ENCODE results near the gene LLCFC1.

LLCFC1 gene

DNA sequence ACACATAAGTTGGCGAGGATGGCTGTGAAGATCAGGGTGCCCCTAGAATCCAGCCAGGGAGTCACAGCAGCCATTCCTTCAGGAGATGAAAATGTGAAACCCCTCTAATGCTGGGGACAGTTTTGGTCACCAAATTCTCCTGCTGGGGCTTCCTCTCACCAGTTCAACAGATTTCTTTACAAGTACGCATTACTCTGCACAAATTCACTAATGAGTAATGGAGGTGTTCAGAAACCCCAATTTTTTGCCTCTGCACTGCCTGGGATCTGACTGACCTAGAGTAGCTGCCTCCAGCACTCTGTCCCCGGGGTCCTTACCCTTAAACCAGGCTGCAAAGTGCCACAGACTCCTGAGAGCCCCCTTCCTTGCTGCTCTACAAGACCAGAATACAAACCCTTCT lies 21.8 kb upstream of the LLCFC1 start:
- no peak for TF ChIP-seq CTCF (IDR thresholded peaks at IDR 0.05; ENCODE audit: borderline replicate concordance, control extremely low read depth, extremely low read depth, insufficient read depth, missing control alignments)
- in situ Hi-C loops (cut with MboI; ENCODE audit: low sequenced_read_pairs, unreplicated experiment), result no loop called here
- no peak for DNase-seq (ENCODE audit: low spot score)

GRCh38 chr7:142918901-142919300 lies 20.4 kb upstream of the LLCFC1 start:
- in situ Hi-C loops (cut with MboI; ENCODE audit: low sequenced_read_pairs, unreplicated experiment), result no loop called here
- no peak for DNase-seq (ENCODE audit: low spot score)
- no peak for TF ChIP-seq CTCF (IDR thresholded peaks at IDR 0.05; ENCODE audit: borderline replicate concordance, control extremely low read depth, extremely low read depth, insufficient read depth, missing control alignments)

DNA sequence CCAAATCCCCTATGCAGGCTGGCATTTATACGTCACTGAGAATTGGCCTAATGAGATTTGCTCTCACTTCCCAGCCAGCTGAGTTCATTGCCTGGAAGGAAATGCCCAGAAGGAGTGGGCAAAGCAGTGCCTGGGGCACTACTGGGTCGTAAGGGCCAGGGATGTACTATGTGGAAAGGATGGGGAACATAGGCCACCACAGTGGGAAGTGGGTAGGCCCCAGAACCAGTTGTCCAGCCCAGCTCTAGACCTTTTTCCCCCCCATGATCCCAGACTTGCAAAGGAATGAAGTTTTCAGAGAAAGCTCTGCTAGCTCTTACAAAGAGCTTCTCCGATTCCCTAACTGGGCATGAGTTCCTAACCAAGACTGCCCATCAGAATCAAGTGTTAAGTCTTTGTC lies 19.6 kb upstream of the LLCFC1 start:
- no peak for TF ChIP-seq CTCF (IDR thresholded peaks at IDR 0.05; ENCODE audit: borderline replicate concordance, control extremely low read depth, extremely low read depth, insufficient read depth, missing control alignments)
- in situ Hi-C loops (cut with MboI; ENCODE audit: low sequenced_read_pairs, unreplicated experiment), result no loop called here

DNA sequence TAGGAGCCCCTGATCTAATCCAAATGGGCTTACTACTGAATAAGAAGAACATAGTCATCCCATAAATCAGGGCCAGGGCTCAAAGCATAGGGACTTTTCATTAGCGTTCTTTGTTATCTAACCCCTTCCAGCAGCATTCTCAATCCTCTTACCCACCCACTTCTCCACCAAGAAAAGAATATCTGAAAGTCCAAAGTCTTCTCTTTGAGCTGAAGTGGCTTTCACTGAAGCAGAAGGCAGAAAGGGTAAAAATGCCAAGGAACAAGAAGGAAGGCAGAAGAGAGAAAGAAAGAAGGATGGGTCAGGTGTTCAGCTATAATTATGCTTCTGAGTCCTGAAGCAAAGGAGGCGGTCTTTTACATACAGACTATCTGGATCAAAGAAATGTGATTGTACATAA lies 15.9 kb upstream of the LLCFC1 start:
- no peak for DNase-seq (ENCODE audit: low spot score)
- in situ Hi-C loops (cut with MboI; ENCODE audit: low sequenced_read_pairs, unreplicated experiment), result no loop called here
- no peak for TF ChIP-seq CTCF (IDR thresholded peaks at IDR 0.05; ENCODE audit: borderline replicate concordance, control extremely low read depth, extremely low read depth, insufficient read depth, missing control alignments)

More for the DNA sequence above, 19.6 kb upstream of the LLCFC1 start:
- no peak for DNase-seq (ENCODE audit: low spot score)

DNA sequence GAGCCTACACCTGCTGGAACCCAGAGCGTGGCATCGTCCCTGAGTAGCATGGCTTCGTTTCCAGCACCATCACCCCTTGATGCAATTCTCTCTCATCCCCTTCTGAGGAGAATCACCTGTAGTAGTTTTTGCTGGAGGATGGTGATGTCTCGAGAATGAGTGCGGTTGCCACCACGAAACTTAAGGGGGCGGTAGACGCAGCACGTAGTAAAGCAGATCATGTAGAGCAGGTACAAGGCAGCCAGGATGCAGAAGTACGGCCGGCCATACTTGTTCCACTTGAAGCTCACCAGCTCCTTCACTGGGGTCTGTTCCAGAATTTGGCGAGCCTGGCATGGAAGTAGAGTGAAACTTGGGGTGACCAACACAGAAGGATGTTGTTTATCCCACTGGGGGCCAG lies 13.9 kb upstream of the LLCFC1 start:
- in situ Hi-C loops (cut with MboI; ENCODE audit: low sequenced_read_pairs, unreplicated experiment), result no loop called here
- TF ChIP-seq CTCF (IDR thresholded peaks at IDR 0.05; ENCODE audit: borderline replicate concordance, control extremely low read depth, extremely low read depth, insufficient read depth, missing control alignments), result no peak
- no peak for DNase-seq (ENCODE audit: low spot score)

GRCh38 chr7:142927085-142927745 lies 12.1 kb upstream of the LLCFC1 start:
- in situ Hi-C loops (cut with MboI; ENCODE audit: low sequenced_read_pairs, unreplicated experiment), result no loop called here
- no peak for TF ChIP-seq CTCF (IDR thresholded peaks at IDR 0.05; ENCODE audit: borderline replicate concordance, control extremely low read depth, extremely low read depth, insufficient read depth, missing control alignments)
- no peak for DNase-seq (ENCODE audit: low spot score)
